Measurements from ENCODE around the gene SLC44A1. TPM values are rescaled to one million over a fixed set of nuclear protein-coding genes. Genes with fewer than 3 reads are reported as not detected.

Gene SLC44A1
- total RNA-seq, 4 donors from 2014 or later: 45.3 to 74.9 (median 67.7) TPM

DNA sequence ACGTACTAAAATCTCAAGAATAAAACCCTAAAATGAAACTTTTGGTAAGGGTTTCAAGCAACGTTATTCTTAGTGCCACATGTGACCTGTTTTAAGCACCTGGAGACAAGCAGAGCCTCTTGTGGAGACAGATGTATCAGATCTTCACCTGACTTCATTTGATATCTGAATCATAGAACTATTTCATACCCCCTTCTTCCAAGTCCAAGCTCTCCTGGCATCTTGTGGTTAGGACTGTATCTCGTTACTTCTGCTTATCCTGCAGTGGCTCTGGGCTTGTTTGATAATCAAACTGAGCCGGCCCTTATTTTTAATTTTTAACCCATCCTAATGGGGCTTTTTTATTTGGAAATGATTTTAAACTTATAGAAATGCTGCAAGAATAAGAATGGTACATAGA is 192.3 kb downstream of the SLC44A1 start:
- no peak for DNase-seq (ENCODE audit: low spot score in 2 of 2)
- H3K27me3 ChIP-seq: no peaks in the 10 kb centered on the region
- no peaks in the 10 kb centered on the region for H3K4me1 ChIP-seq
- H3K36me3 ChIP-seq: no peaks in the 10 kb centered on the region
- TF ChIP-seq, protein P1, sequence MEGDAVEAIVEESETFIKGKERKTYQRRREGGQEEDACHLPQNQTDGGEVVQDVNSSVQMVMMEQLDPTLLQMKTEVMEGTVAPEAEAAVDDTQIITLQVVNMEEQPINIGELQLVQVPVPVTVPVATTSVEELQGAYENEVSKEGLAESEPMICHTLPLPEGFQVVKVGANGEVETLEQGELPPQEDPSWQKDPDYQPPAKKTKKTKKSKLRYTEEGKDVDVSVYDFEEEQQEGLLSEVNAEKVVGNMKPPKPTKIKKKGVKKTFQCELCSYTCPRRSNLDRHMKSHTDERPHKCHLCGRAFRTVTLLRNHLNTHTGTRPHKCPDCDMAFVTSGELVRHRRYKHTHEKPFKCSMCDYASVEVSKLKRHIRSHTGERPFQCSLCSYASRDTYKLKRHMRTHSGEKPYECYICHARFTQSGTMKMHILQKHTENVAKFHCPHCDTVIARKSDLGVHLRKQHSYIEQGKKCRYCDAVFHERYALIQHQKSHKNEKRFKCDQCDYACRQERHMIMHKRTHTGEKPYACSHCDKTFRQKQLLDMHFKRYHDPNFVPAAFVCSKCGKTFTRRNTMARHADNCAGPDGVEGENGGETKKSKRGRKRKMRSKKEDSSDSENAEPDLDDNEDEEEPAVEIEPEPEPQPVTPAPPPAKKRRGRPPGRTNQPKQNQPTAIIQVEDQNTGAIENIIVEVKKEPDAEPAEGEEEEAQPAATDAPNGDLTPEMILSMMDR (IDR thresholded peaks at IDR 0.05): no peak
- TF ChIP-seq EP300 (IDR thresholded peaks at IDR 0.05) (no peak), POLR2A (IDR thresholded peaks at IDR 0.05) (no peak)
- no peak overlapping the region for H3K27ac ChIP-seq
- no peak overlapping the region for H3K4me3 ChIP-seq
- WGBS, 2 donors: 89% methylated on average over 4 of the region's 4 CpGs
- H3K9me3 ChIP-seq: no peaks in the 10 kb centered on the region

DNA sequence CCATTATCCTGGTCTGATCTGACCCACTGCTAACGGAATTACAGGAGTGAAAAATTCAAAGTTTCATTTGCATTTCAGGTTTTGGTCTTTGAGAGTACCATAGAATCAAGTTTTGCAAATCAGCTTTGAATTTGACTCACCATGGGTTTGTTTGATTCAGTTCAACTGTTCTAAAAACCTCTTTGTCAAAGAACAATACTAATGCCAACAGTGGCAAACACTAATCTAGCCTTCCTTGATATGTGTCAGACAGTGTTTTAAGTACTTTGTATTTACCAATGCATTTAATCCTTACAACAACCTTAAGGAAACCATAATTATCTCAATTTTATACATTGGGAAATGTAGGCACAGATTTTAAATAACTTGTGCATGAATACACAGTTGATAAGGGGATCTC is 193.3 kb downstream of the SLC44A1 start:
- Histone ChIP-seq H3K27ac (no peak overlapping the region), H3K4me3 (no peak overlapping the region), H3K36me3 (no peaks in the 10 kb centered on the region), H3K4me1 (no peaks in the 10 kb centered on the region), H3K27me3 (no peaks in the 10 kb centered on the region), H3K9me3 (no peaks in the 10 kb centered on the region)
- DNase-seq (ENCODE audit: low spot score in 2 of 2): no peak
- TF ChIP-seq POLR2A (IDR thresholded peaks at IDR 0.05) (no peak), EP300 (IDR thresholded peaks at IDR 0.05) (no peak)
- TF ChIP-seq, protein P1 (IDR thresholded peaks at IDR 0.05): no peak
- WGBS, 2 donors: 78 to 82% methylated on average over 1 of the region's 1 CpG

DNA sequence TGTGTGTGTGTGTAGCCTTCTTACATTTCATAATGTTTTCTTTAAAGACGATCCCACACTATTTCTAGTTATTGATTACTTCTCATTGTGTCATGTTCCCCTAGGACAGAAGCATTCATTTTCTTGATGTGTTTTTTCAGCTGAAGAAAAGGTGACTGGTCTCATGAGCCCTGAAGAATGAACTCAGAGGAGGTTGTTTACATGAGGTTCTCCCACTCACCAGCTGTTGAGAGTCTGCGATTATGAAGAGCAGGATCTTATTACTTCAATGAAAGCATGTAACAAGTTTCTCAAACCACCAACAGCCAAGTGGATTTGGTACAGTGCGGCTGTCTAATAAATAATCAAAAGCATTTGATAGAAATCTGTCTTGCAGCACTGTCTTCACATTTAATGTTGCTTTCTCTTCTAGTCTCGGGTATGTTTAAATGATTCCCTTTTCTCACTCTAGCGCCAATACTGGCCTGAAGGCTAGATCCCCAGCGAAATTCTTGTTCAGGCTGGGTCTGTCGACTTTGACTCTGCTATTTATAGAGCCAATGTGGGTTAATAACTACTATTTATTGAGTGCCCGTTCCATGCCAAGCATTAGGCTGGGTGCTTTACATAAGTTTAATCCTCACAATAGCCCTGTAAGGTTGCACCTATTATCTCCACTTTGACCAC is 193.8 kb downstream of the SLC44A1 start:
- 44 to 56% methylated on average over 8 of the region's 8 CpGs for WGBS, 2 donors
- peak overlapping the region in 1 of 4 donors; percentile 28 for H3K27ac ChIP-seq
- no peak overlapping the region for H3K4me3 ChIP-seq
- no peaks in the 10 kb centered on the region for H3K9me3 ChIP-seq
- H3K36me3 ChIP-seq: no peaks in the 10 kb centered on the region
- H3K4me1 ChIP-seq: no peaks in the 10 kb centered on the region
- TF ChIP-seq EP300 (IDR thresholded peaks at IDR 0.05) (no peak), POLR2A (IDR thresholded peaks at IDR 0.05) (no peak)
- TF ChIP-seq, protein P1 (IDR thresholded peaks at IDR 0.05): no peak
- DNase-seq (ENCODE audit: low spot score in 2 of 2): no peak
- no peaks in the 10 kb centered on the region for H3K27me3 ChIP-seq

DNA sequence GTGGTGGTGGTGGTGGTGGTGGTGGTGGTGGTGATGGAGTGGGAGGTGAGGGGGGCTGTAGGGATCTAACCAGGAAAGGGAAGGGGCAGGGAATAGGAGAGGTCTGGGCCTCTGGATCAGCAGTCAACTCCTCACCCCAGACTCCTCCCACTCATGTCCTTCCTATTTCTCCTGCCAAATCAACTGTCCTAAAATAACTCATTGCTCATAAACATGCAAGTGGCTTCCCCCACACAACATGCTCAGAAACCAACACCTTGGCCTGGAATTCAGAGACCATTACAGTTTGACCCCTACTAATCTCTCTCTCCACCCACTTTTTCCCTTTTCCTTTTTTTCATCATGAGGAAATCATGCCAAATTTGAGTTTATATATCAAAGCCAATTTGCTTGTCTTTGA is 195.0 kb downstream of the SLC44A1 start:
- no peak overlapping the region for H3K4me3 ChIP-seq
- H3K27me3 ChIP-seq: no peaks in the 10 kb centered on the region
- H3K4me1 ChIP-seq: no peaks in the 10 kb centered on the region
- H3K9me3 ChIP-seq: no peaks in the 10 kb centered on the region
- DNase-seq (ENCODE audit: low spot score in 2 of 2): no peak
- H3K27ac ChIP-seq: no peak overlapping the region
- H3K36me3 ChIP-seq: no peaks in the 10 kb centered on the region
- TF ChIP-seq EP300 (IDR thresholded peaks at IDR 0.05) (no peak), POLR2A (IDR thresholded peaks at IDR 0.05) (no peak)
- TF ChIP-seq, protein P1 (IDR thresholded peaks at IDR 0.05): no peak

DNA sequence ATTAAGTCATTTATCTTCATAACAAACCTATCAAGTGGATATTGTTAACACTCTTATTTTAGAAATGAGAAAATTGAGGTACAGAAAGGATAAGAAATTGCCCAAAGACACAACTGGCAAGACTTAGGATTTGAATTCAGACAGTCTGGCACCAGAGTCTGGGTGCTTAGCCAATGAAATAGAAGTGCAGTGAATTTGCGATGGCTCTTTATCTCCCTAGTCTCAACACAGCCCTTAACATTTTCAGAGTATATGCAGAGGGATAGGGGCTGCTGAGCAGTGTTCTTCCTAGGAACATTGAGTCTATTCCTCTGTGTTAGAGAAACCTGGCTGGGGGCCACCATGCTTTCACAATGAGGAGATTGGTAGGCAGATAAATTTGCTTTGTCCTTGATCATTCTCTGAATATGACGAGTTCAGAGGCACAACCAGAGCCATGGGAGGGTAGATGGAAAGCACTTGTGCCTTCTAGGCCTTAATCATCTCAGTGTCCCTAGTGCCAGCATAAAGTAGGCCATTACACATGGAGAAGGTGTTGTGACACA is 197.2 kb downstream of the SLC44A1 start:
- no peak for DNase-seq (ENCODE audit: low spot score in 2 of 2)
- Histone ChIP-seq H3K36me3 (no peaks in the 10 kb centered on the region), H3K4me3 (no peak overlapping the region), H3K27ac (no peak overlapping the region), H3K9me3 (no peaks in the 10 kb centered on the region), H3K4me1 (no peaks in the 10 kb centered on the region), H3K27me3 (no peaks in the 10 kb centered on the region)
- TF ChIP-seq, protein P1 (IDR thresholded peaks at IDR 0.05): no peak
- TF ChIP-seq EP300 (IDR thresholded peaks at IDR 0.05) (no peak), POLR2A (IDR thresholded peaks at IDR 0.05) (no peak)
- 72 to 86% methylated on average over 2 of the region's 2 CpGs for WGBS, 2 donors

All from tibial nerve (tissue), 4 donors.